Keratinocyte (primary cell): ENCODE results near the gene SEC16A. TPM values are rescaled to one million over a fixed set of nuclear protein-coding genes. Genes with fewer than 3 reads are reported as not detected.

Experiments used
- DNase-seq: peaks from one replicate; pipeline ENCODE4 v3.0.0-alpha.2; 2011; ENCODE audit warnings: low read depth, missing footprints, low spot score
- FAIRE-seq: peaks from 2 replicates; lab custom pipeline; 2011; peaks lifted over from hg19 to GRCh38; lab: Jason Lieb, UNC
- H2AFZ ChIP-seq: 2 replicates; pipeline ENCODE4 v1.6.0; 2012; ENCODE audit warnings: low read length, control low read depth, inconsistent platforms; ENCODE audit not compliant: control insufficient read depth
- H3K27ac ChIP-seq: 2 replicates; pipeline ENCODE4 v1.5.1; 2011; ENCODE audit warnings: low read length; ENCODE audit not compliant: control insufficient read depth, insufficient read depth
- H3K27me3 ChIP-seq: 3 replicates; pipeline ENCODE4 v1.6.0; 2011; ENCODE audit warnings: low read length; ENCODE audit not compliant: control insufficient read depth, insufficient read depth; ENCODE audit errors: extremely low read depth
- H3K36me3 ChIP-seq, 2 experiments: 2 replicates in 1 of 2; 3 replicates in 1 of 2; pipeline ENCODE4 v1.5.1; 2011; ENCODE audit warnings: low read length in 2 of 2, mild to moderate bottlenecking in 1 of 2; ENCODE audit not compliant: control insufficient read depth in 2 of 2, insufficient read depth in 2 of 2; ENCODE audit errors: extremely low read depth in 1 of 2
- H3K4me1 ChIP-seq: 3 replicates; pipeline ENCODE4 v1.5.1; 2011; ENCODE audit warnings: low read length; ENCODE audit not compliant: control insufficient read depth, insufficient read depth; ENCODE audit errors: extremely low read depth
- H3K4me2 ChIP-seq: 3 replicates; pipeline ENCODE4 v1.6.0; 2011; ENCODE audit warnings: low read depth, low read length; ENCODE audit not compliant: control insufficient read depth, insufficient read depth; ENCODE audit errors: extremely low read depth
- H3K4me3 ChIP-seq, 3 experiments: fragments of 200-600 bp in 1 of 3; sonication (generic) in 1 of 3; 2 replicates in 2 of 3; 3 replicates in 1 of 3; pipeline ENCODE4 v1.5.1; 2011 to 2016; ENCODE audit warnings: low read length in 3 of 3, mild to moderate bottlenecking in 3 of 3, control low read depth in 2 of 3, inconsistent platforms in 1 of 3, low read depth in 1 of 3, mixed read lengths in 1 of 3, mixed run types in 1 of 3, moderate library complexity in 1 of 3; ENCODE audit not compliant: control insufficient read depth in 2 of 3, insufficient read depth in 2 of 3; ENCODE audit errors: extremely low read depth in 1 of 3
- H3K79me2 ChIP-seq: 2 replicates; pipeline ENCODE4 v1.6.0; 2012; ENCODE audit warnings: low read length; ENCODE audit not compliant: control insufficient read depth, insufficient read depth
- H3K9ac ChIP-seq: 3 replicates; pipeline ENCODE4 v1.6.0; 2011; ENCODE audit warnings: low read length; ENCODE audit not compliant: control insufficient read depth, insufficient read depth; ENCODE audit errors: extremely low read depth
- H3K9me1 ChIP-seq: 3 replicates; pipeline ENCODE4 v1.6.0; 2011; ENCODE audit warnings: low read length; ENCODE audit not compliant: control insufficient read depth, insufficient read depth; ENCODE audit errors: extremely low read depth
- H3K9me3 ChIP-seq: 2 replicates; pipeline ENCODE4 v1.5.1; 2012; ENCODE audit warnings: low read depth, low read length; ENCODE audit not compliant: control insufficient read depth
- H4K20me1 ChIP-seq: 3 replicates; pipeline ENCODE4 v1.6.0; 2011; ENCODE audit warnings: low read length; ENCODE audit not compliant: control insufficient read depth, insufficient read depth; ENCODE audit errors: extremely low read depth
- CTCF ChIP-seq, 3 experiments: IDR thresholded peaks in 1 of 3; conservative IDR thresholded peaks in 1 of 3; optimal IDR thresholded peaks in 1 of 3; 2 replicates in 2 of 3; 3 replicates in 1 of 3; pipeline versions ENCODE3 to v1.5.1; 2011; ENCODE audit warnings: low read length in 3 of 3, mild to moderate bottlenecking in 3 of 3, moderate library complexity in 2 of 3, control low read depth in 1 of 3, inconsistent platforms in 1 of 3; ENCODE audit not compliant: insufficient read depth in 2 of 3; ENCODE audit errors: extremely low read depth in 1 of 3
- EZH2 ChIP-seq: IDR thresholded peaks from one replicate; pipeline ENCODE4 v1.6.1; 2012; ENCODE audit warnings: inconsistent platforms, mild to moderate bottlenecking, low read length, moderate library complexity
- dilution Hi-C: fragments of 300-500 bp; cut with MboI; formaldehyde crosslinking; loops from one replicate; pipeline ENCODE4 v1.7.0; 2020; ENCODE audit warnings: low sequenced_read_pairs; ENCODE audit not compliant: extremely low pct_ligation_motif_present
- polyA plus RNA-seq, 5 experiments: library from polyadenylated mRNA; depleted of rRNA in 3 of 5; stranded (reverse) in 3 of 5; stranded (forward) in 1 of 5; unstranded in 1 of 5; fragments of >200 nt; gene quantifications; 1 replicate in 1 of 5; 2 replicates in 3 of 5; 3 replicates in 1 of 5; pipeline versions ENCODE4 v1.2.1 to v1.2.3, GENCODE V29; 2011 to 2012; ENCODE audit warnings: missing spikeins in 2 of 5, low read depth in 1 of 5, low replicate concordance in 1 of 5

Gene SEC16A
- polyA plus RNA-seq, 1 donor (not counting 4 experiments of a cell fraction or from before 2014, with no cell fraction given), result 15.8 TPM

- peaks cover 36 to 43% of the 10 kb centered on the region in 2 experiments for H3K36me3 ChIP-seq
- DNase-seq (no peak), FAIRE-seq (no peak)
- peak overlapping the region; percentile 92 for H3K4me2 ChIP-seq
- H2AFZ ChIP-seq, result no peak overlapping the region
- H4K20me1 ChIP-seq, result peaks cover 11% of the 10 kb centered on the region
- H3K9ac ChIP-seq, result peak overlapping the region; percentile 97
- peaks cover 25% of the 10 kb centered on the region for H3K4me1 ChIP-seq
- H3K4me3 ChIP-seq, result peak overlapping the region; percentile 78 to 96 (median 95)
- H3K79me2 ChIP-seq, result peaks cover 55% of the 10 kb centered on the region
- peak overlapping the region; percentile 82 for H3K27ac ChIP-seq
- H3K9me3 ChIP-seq, result no peaks in the 10 kb centered on the region
- TF ChIP-seq CTCF (optimal IDR thresholded peaks at IDR 0.05 in 1 of 3, IDR thresholded peaks at IDR 0.05 in 1 of 3, conservative IDR thresholded peaks at IDR 0.05 in 1 of 3; ENCODE audit: extremely low read depth in 1 of 3, insufficient read depth in 2 of 3, low read length in 3 of 3) (no peak), EZH2 (no peak)
- no peaks in the 10 kb centered on the region for H3K27me3 ChIP-seq
- no peaks in the 10 kb centered on the region for H3K9me1 ChIP-seq
- dilution Hi-C loops, result no loop called here
Measured at GRCh38 chr9:136411378-136411777, 71.5 kb downstream of the SEC16A start.

GRCh38 chr9:136410500-136411287 lies 72.1 kb downstream of the SEC16A start, which contains the start of the genes ENTR1 and PMPCA:
Gene ENTR1, minus strand, starts transcription at chr9:136410614. Its CDS starts 217 bp downstream, at chr9:136410397.
Gene PMPCA, plus strand, starts transcription at chr9:136410658. Its CDS starts 11 bp downstream, at chr9:136410669.
- Histone ChIP-seq H3K4me3 (peak within 1 kb of the TSS; percentile 84 to 96 (median 95)), H3K4me2 (peak within 1 kb of the TSS; percentile 92), H3K27me3 (no peaks in the 10 kb centered on the region), H2AFZ (peak within 1 kb of the TSS; percentile 58), H3K79me2 (peaks cover 55% of the 10 kb centered on the region), H3K36me3 (peaks cover 37% of the 10 kb centered on the region in 2 experiments), H3K4me1 (peaks cover 25% of the 10 kb centered on the region), H3K9me3 (no peaks in the 10 kb centered on the region), H3K27ac (peak within 1 kb of the TSS; percentile 82), H4K20me1 (peaks cover 11% of the 10 kb centered on the region), H3K9me1 (no peaks in the 10 kb centered on the region), H3K9ac (peak within 1 kb of the TSS; percentile 97)
- dilution Hi-C loops, result no loop called here
- TF ChIP-seq EZH2, result no peak
- no peak for TF ChIP-seq CTCF (optimal IDR thresholded peaks at IDR 0.05 in 1 of 3, IDR thresholded peaks at IDR 0.05 in 1 of 3, conservative IDR thresholded peaks at IDR 0.05 in 1 of 3; ENCODE audit: extremely low read depth in 1 of 3, insufficient read depth in 2 of 3, low read length in 3 of 3)
- FAIRE-seq (no peak), DNase-seq (peak; percentile 40)
